Measurements from ENCODE around the gene HTT.

- TF ChIP-seq, protein P1, sequence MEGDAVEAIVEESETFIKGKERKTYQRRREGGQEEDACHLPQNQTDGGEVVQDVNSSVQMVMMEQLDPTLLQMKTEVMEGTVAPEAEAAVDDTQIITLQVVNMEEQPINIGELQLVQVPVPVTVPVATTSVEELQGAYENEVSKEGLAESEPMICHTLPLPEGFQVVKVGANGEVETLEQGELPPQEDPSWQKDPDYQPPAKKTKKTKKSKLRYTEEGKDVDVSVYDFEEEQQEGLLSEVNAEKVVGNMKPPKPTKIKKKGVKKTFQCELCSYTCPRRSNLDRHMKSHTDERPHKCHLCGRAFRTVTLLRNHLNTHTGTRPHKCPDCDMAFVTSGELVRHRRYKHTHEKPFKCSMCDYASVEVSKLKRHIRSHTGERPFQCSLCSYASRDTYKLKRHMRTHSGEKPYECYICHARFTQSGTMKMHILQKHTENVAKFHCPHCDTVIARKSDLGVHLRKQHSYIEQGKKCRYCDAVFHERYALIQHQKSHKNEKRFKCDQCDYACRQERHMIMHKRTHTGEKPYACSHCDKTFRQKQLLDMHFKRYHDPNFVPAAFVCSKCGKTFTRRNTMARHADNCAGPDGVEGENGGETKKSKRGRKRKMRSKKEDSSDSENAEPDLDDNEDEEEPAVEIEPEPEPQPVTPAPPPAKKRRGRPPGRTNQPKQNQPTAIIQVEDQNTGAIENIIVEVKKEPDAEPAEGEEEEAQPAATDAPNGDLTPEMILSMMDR (IDR thresholded peaks at IDR 0.05; ENCODE audit: insufficient read depth, low read depth, low read length) = no peak
- TF ChIP-seq EZH2 (IDR thresholded peaks at IDR 0.05; ENCODE audit: insufficient read depth, low read length) = no peak
Measured at GRCh38 chr4:3192827-3193226, 118.3 kb downstream of the HTT start.

All from astrocyte (in vitro differentiated cells and primary cell).